Measurements from ENCODE around the gene SLC13A3.

SLC13A3 gene

DNA sequence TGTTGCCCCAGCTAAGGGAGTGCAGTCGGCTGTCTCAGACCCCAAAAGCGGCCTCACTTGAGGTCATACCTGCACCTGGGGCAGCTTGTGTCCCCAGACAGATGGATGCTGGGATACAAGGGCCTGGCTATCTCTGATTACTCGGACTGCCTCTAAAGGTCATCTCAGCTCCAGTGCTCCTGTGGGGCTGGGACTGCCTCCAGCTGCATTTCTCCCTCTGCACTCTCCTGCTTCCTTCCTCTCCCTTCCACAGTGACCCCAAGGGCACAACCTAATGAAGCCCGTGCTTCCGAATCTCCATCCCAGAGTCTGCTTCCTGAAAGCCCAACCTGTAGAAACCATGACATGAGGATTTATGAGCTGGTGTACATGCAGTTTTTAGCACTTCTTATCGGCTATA is 78.0 kb downstream of the SLC13A3 start:
- DNase-seq, result no peak

DNA sequence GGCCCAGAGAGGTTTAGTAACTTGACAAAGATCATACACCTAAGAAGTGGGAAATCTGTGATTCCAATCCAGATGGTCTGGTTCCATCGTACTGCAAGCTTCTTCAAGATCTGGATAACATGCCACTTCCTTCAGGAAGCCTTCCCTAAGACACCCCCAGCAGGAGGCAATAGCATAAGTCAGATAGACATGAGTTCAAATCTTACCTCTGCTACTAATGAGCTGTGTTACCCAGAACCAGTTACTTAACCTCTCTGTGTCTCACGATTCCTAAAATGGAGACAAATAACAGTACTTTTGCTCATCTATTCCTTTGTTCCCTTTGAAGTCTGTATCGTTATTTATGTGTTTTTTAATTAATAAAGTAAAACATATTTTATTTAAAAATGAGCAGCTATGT is 78.5 kb downstream of the SLC13A3 start:
- DNase-seq, result no peak

DNA sequence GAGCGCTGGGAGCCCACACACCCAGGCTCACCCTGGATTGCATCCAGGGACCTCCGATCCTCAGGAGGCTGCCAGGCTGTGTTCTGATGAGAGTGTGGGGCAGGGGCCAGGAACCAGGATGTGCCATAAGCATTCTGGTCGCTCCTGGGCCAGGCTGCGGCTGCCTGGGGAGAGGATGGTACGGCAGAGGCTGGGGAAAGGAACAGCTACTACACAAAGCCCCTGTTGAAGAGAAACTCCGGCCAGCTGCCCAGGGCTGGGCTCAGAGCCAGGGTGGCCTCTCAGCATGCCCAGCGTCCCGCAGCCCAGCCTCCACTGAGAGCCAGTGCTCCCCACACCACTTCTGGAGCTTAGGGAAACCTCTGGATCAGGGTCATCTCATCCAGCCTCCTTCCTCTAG is 79.1 kb downstream of the SLC13A3 start:
- DNase-seq, result no peak

DNA sequence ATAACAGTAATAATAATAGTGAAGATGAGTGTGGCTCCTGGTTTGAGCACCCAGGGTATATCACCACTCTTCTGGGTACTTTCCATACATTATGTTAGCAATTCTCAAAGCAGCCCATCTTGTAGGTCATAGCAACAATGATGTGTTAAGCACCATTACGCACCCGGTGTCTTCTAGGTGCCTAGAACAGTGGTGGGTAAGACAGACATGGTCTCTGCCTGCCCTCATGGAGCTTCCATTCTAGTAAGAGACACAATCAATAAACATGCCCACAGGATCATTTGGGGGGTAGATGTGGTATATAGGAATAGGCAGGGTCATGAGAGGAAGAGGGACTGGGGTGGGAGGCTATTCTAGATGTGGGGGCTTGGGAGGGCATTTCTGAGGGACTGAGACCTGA is 79.8 kb downstream of the SLC13A3 start:
- no peak for DNase-seq

DNA sequence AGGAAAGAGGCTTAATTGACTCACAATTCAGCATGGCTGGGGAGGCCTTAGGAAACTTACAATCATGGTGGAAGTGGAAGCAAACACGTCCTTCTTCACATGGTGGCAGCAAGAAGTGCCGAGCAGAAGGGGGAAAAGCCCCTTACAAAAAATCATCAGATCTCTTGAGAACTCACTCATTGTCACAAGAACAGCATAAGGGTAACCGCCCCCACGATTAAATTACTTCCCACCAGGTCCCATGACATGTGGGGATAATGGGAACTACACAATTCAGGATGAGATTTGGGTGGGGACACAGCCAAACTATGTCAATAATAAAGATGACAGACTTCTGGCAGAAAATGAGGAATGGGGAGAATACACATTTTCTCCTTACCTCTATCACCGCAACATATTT is 80.3 kb downstream of the SLC13A3 start:
- no peak for DNase-seq

DNA sequence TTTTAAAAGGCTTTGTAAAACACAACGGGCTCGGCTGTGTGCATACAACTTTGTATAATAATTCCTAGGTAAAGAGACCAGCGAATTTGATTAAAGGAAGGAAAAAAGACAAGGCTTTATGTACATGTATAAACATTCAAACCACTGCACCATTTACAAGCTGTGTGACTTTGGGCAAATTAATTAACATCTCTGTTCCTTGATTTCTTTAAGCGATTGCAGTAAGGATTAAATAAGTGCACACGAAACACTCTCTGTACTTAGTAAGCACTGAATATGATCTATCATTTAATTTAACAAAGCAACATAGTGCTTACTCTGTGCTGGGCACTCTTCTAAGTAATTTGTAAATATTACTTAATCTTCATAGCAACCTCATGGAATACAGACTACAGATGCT is 81.3 kb downstream of the SLC13A3 start:
- no peak for DNase-seq

DNA sequence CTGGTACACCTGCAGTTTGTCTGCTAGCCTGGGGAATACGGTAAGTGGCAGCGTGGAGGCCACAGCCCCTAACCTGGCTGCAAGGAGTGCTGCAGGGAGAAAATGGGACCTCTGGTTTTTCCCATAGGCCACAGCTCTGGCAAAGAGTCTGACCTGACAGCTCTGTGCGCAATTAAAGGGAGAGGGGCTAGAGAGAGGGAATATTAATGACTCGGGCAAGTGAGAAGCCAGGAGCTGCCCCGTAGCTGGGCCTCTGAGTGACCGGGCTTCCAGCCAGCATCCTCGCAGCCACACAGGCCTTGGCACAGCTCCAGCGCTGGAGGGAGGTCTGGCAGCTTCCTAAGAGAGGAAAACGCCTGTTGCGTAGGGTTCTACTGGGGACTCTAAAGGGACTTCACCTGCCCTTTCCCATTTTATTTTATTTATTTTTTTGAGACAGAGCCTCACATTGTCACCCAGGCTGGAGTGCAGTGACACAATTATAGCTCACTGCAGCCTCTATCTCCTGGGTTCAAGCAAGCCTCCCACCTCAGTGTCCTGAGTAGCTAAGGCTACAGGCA is 82.6 kb downstream of the SLC13A3 start:
- DNase-seq, result no peak

DNA sequence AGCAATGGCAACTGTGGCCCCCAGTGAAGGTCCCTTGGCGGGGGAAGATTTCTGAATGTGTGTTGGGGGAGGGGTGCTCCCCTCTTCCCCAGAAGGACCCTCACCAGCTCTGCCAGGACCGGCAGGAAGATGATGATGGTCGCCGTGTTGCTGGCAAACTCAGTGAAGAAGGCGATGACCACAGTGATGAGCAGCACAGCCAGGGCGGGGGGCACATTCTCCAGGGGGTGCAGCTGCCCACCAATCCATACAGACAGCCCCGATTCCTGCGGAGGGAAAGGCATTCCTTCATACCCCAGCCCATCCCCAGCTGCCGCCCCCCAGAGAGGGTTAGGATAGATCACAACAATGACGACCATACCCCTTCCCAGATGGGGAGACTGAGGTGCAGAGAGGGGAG is 85.1 kb downstream of the SLC13A3 start:
- no peak for DNase-seq

DNA sequence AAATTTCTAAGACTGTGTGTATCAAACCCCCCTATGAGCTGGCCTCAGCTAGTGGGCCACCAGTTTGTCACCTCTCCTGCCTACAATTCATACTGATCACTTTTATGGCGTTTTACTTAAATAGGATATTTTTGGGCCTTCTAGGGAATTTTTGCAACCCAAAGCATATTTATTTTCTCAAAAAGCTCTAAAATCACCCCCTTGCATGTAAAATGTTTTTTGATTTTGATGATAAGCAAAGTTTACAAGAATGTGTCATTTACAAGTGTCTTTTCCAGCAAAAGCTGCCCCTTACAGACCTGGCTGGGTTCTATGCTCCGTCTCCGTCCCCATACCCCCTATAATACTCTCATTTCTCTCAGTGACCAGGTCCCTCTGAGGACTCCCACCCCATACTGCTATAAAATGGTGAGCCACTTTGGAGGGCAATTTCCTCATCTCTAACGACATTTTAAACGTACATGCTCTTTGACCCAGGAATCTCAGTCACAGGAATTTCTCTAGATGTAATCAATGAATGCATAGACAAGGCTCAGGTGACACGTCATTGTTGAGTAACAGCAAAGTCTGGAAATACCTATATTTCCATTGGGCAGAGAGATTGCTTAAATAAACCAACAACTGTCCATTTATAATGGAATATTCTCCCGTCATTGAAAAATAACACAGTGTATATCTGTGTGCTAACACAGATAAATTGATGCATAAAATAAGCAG is 86.9 kb downstream of the SLC13A3 start:
- DNase-seq, result no peak

DNA sequence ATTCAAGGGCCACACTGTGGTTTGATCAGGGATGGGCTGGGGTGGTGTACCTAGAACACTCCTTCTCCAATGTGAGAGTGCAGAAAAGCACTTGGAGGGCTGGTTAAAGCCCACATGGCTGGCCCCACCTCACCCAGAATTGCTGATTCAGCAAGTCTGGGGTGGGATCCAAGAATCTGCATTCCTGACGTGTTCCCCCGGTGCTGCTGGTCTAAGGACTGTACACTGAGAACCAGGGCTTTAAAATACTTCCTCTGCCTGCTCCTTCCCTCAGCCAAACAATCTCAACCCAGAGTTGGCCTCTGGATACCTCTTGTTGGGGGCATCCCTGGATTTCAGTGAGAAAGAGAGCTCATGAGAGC is 87.4 kb downstream of the SLC13A3 start:
- DNase-seq, result no peak

DNA sequence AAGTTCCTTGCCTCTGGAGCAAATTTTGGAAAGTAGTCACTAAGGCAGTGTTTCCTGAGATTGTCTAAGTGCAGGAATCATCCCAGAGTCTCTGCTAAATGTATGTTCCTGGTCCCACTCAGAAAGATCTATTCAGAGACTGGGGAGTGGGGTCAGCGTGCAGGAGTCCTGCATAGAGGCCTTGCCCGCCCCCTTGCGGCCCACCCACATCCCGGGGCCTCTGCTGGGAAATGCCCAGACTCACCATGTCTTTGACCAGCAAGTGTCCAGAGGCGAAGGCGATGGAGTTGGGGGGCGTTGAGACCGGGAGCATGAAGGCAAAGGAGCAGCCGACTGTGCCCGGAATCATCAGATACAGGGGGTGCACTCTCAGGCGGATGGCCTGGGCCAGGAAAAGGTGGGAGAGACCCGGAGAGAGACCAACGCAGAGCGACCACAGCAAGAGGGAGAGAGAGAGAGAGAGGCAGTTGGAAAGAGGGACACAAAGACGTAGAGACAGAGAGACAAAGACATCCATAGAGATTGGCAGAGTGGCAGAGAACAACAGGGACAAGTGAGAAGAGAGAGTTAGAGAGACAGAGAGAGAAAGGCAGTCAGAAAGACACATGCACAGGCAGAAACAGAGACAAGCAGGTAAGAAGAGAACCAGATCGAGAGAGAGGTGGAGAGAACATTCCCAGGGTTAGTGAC is 87.9 kb downstream of the SLC13A3 start:
- no peak for DNase-seq

DNA sequence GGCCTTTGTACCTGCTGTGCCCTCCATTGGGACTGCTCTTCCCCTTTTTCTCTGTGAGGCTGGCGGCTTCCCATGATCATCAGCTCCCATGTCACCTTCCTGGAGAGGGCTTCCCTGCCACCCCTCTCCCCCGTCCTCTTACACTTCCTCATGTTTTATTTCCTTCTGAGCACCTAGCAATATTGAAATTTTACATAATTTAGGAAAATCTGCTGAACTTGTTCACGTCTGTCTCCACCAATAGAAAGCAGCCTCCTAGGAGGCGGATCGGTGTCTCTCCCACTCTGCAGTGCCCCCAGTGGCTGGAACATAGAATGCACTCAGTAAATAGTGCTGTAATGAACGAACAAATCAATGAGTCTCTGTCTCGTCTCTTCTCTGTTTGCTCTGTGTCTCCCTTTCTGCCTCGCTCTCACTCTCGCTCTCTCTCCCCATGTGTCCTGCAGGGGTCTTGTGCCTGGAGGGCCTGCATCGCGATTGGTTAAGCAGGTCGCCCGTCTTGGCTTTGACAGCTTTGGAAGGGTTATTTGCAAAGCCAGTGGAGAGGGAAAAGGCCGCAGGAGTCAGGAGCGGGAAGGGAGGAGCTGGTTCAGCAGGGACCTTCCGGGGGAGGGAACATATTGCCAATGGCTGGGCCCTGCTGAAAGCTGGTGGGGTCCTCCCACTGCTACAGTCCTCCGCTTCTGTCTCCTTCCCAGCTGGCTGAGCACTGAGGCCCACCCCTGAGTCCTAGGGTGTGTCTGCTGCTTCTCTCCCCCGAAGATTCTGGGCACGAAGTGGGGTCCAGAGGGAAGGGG is 88.7 kb downstream of the SLC13A3 start:
- peak; percentile 77 for DNase-seq

DNA sequence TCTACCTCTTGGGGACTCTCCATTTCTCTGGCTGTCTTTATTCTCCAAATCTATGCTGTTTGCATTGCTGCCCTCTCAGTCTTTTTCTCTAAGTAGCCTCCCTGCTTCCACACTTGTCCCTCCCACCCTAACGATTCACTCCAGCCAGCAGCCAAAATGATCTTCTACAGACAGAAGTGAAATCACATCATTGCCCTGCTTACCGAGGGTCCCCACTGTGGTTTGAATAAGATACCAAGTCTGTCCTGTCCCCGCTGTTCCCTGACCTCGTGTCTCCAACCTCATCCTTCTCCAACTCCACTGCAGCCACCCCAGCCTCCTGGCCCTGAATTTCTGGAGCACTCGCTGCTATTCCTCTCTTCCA is 89.3 kb downstream of the SLC13A3 start:
- DNase-seq, result no peak

DNA sequence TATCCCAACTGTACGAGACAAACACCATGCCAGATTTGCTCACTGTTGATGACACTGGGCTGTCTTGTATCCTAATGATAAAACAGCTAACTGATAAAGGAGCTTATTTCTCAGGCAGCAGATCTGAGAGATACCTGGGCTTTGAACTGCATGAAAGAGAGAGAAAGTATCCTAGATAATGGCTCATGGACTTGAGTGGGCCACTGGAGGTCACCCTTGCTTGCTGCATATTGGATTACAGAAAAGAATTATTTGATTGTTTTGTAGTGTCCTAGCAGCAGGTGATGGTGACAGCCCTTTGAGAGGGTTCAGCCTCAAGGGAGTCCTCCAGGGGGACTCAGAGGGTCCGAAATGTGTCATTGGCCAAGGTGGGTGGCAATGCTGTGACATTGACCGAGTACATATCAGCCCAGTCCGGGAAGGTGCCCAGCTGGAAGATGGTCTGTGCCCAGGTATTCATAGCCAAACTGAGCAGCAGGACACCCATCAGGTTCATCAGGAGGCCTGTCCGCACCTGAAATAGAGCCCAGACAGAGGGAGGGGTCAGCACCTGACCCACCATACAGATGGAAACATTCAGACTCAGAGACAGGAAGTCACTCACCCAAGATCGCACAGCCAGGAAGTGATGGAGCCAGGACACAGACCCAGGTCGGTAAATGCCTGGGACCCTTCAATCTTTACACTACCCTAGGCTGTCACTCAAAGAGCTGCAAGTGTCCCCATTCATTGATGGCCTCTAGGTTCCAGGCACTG is 91.4 kb downstream of the SLC13A3 start:
- no peak for DNase-seq

DNA sequence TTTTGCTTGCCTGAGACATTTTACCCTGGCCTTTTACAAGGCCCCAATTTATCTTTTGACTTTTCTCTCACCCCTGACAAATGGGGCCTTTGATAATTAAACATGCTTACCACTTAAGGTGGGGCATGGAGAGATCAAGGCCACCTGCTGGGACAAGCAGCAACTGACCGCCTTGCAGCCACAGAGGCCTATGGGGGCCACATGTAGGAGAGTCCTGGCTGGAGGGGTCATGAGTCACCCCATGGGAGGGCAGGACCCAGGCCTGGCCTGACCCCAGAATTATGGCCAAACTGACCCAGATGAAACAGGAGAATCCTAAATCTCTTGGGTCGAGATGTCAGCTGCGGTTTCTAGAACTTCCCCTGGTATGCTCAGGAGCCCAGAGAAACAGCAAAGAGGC is 92.3 kb downstream of the SLC13A3 start:
- DNase-seq, result no peak

DNA sequence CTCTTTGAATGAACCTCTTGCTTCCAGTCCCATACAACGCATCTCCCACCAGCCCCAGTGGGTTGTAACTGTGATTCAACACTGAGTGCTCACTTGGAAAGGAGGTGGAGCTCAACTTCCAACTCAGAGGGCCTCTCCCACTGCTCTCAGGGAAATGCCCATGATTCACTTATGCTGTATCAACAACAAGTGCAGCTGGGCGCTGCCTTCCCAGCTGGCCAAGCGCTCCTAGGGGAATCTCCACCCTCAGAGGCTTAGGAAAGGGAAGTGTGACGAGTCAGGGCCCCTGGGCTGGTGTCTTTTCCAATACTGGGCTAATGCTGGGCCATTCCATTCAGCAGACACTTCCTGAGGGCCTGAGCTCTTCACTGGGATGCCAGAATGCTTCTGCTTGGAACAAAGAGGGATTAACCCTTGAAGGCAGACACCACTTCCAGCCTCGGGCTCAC is 92.7 kb downstream of the SLC13A3 start:
- peak; percentile 72 for DNase-seq

DNA sequence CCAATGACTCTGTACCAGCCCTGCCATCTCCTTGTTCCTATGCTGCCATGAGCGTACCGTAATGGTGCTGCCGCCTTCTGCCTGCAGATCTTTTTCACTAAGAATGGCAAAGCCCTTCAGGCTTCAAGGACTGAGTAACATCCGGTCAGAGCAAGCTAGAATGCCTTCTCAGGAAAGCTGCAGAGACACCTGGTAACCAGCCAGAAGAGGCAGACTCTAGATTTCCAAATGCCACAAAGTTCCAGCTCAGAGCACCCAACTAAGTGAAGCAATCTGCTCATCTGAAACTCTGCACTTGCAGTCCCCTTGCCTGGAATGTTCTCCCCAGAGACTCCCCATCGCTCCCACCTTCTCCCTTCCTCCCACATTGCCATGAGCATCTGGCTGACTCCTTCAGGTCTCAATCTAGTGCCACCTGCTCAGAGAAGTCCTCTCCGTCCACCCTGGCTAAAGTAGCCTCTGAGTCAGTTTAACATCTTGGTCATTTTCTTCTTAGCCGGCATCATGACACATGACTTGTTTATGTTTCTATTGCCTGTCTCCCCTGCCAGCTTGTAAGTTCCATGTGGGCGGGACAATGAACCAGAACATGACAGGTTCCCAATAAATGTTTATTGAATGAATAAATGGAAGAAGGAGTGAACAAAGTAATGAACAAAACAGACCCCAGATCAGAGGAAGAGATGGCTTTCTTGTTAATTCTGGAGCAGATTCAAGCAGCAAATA is 93.9 kb downstream of the SLC13A3 start:
- DNase-seq, result no peak

DNA sequence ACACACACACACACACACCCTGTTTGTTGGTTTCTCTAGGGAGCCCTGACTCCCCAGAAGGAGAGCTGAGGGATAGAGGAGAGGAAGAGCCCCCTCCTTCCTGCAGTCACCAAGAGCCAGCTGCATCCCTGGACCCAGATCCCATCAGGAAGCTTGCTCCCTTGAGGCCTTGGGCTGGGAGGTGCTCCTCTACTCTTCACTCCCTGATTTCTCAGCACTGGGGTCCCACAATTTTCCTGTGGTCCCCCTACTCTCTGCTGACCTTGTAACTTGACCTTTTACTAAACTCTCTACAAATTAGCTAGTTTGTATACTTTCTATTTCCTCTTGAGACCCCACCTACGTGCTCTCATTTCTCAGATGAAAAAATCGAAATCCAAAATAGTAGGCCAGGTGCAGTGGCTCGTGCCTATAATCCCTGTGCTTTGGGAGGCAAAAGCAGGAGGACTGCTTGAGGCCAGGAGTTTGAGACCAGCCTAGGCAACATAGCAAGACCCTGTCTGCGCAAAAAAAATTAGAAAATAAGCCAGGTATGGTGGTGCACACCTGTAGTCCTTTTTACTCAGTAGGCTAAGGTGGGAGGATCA is 95.8 kb downstream of the SLC13A3 start:
- DNase-seq, result no peak

DNA sequence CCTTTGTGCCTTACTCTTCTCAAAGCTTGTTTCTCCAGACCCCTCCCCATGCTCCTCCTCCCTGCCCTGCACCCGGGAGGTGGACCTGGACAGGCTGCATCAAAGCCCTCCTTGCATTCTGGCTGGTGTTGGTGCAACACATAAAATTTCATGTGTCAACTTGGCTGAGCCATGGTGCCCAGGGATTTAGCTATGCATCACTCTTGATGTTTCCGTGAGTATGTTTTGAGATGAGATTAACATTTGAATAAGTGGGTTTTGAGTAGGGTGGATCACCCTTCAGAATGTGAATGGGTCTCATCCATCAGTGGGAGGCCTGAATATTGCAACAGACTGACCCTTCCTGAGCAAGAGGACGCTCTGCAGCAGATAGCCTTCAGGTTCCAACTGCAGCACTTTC is 96.4 kb downstream of the SLC13A3 start:
- DNase-seq, result no peak

DNA sequence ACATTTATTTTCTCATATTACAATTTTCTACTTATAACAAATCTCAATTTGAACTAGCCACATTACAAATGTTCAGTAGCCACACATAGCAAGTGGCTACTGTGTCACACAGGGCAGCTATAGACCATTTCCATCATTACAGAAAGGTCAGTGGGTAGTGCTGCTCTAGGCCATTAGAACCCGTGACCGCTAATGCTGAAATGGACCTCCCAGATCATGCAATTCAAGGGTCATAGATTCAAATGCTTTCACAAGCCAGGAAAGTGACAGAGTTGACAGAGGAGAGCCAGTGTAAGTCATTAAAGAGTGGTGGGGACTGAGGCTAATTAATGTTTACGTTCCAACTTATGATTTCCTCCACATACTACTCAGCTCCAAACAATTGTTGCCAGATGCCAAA is 97.3 kb downstream of the SLC13A3 start:
- DNase-seq, result no peak

DNA sequence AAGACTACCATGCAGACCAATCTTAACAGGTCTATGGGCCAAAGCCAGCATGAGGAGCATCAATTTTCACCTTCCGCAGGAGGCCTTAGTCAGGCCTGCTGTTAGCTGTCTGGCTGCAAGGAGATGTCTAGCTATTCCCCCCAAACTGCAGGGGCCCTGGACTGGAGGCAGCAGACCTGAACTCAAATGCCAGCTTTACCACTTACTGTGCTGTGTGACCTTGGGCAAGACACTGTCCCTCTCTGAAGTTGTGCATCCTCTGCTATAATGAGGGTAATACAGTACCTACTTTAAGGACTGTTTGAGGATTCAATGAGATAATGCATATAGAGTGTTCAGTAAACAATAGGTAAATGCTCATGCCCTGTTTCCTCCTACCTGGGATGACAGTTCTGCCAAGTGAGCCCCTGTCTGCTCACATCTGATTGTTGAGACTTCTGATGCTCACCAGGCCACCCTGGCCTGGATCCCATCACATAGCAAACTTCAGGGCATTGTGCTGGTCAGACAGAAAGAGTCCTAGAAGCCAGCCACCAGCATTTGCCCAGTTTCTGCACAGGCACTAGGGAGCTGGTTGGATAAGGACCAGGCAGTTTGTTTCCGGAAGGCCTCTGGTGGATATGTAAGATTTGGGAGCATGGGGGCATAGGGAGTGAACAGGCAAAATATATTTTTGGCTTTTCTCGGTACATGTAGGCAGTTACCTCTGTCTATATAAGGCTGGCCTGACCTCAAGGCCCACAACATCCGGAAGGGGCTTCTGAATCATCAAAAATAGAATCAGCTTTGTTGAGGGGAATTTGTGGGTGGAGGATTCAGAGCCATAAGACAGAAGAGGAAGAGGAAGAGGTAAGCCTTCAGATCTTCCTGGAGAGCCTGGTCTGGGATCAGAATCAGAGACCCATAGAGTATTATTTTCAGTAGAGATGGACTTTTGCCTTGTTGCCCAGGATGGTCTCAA is 98.5 kb downstream of the SLC13A3 start:
- DNase-seq, result no peak

All from islet precursor cell (in vitro differentiated cells).